Inflammatory macrophage treated with lipopolysaccharide for 4 hours (primary cell): ENCODE measurements around the gene LSM2.
"Not testable (repeated sequence)": the region's sequence is repeated elsewhere in the genome, so short reads cannot be mapped to it uniquely, and the experiment has no call there.

Source experiments
- DNase-seq: peaks from one replicate; pipeline ENCODE4 v3.0.0-alpha.2; 2020

LSM2 gene

DNA sequence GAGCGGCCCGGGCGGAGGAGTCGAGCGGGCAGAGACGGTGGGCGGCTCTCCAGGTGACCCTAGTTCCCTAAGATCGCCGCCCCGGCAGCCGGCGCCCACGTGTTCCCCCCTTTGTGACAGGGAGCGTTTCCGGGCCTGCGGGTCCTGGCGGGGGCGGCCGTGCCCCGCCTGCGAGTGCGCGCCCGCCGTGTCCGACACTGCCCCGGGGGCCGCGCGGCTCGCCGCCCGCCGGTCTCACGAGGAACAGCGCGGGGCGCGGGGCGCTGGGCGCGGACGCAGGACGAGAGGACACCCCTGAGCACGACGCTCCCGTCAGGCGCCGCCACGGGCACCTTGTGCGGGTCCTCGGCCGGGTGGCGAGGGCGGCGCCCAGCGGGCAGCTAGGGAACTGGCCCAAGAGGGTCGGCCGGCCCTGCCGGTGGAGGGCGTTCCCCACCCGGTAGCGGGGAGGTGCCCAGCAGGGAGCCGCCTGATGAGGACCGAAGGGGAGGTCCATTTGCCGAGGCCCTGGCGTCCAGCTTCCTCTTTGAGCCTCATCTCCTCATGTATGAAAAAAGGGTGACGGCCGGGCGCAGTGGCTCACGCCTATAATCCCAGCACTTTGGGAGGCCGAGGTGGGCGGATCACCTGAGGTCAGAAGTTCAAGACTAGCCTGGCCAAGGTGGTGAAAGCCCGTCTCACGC, 11.0 kb downstream of the LSM2 start, which contains the start of gene VARS1:
TSS of gene VARS1 (minus strand) at position 137 of the 683 bp plus-strand sequence. CDS start 535 bp downstream, outside the sequence.
- DNase-seq, result peak; percentile 98

DNA sequence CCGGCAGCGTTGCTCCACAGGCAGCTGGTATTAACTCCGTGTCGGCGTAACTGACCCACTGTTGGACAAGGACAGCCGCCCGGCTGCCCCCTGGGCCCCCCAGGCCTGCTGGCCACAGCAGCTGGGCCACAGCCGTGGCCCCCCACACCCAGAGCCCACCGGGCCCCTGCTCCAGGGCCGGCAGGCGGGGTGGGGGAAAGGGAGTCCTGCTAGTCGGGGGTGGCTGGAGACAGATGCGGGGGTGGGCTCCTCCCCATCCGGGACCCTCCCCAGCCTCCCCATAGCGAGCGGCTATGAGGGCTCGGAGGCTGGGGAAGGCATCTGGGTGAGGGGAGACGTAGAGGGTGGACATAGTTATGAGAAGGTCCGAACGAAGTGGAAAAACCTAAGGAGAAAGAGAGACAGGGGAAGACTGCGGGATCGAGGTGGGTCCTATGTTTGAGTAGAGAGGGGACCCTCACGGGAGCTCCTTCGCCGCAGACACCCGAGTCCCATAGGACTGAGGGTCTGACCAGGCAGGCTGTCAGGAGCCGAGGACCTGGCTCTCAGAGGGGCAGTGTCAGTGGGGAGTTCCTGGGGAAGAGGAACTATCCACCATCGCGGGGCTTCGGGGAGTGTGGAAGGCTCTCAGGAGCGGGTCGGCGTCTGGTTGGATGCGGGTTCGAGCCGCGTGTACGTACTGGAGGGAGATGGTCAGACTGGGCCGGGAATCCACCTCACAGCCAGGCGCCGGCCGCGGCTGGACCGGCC, 11.7 kb downstream of the LSM2 start:
- no peak for DNase-seq

DNA sequence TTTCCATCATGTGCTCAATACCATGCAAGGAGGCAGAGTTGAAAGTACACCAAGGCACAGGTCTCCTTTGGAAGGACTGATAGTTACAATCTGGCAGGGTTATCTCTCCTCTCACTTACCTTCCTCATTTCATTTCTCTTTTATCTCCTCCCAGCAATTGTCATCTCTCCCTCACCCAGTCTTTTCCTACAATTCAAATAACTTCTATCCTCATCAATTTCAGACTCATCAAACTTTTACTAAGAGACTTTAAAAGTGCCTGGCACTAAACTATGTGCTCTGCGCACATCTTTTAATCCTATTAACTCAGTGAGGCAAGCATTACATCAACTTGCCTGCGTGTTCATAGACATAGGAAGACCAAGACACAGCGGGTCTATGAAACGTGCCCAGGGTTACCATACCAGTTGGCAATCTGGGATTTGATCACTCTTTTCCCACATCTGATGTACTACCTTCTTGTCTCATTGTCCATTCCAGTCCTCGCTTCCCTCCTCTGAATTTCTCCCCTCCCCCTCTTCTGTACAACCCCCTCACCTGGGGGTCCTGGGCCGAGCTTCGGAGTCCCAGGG, 12.4 kb downstream of the LSM2 start:
- DNase-seq, result no peak

DNA sequence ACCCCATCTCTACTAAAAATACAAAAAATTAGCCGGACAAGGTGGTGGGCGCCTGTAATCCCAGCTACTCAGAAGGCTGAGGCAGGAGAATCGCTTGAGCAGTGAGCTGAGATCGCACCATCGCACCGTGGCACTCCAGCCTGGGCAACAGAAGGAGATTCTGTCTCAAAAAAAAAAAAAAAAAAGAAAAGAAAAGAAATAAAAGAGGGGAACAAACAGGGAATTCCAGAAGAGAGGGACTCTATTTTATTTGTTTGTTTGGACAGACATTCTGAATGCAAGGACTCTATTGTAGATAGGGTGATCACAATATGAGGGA, 12.9 kb downstream of the LSM2 start:
- not testable (repeated sequence) for DNase-seq

DNA sequence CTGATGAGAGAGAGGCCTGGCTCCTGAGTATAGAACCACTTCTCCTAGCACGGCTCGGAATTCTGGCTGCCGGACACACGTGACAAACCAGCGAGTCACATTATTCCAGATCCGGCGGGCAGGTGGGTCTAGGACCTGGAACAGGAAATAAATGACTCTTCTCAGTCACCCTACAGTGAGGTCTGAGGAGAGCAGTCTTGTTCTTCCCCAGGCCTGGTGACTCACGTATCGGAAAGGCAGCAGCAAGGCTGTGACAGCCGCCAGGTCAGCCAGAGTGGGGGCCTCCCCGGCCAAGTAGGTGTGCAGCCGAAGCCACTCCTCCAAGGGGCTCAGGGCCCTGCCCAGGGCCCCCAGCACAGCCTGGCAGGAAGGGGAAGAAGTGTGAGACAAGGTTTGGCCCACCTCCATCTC, 14.0 kb downstream of the LSM2 start:
- DNase-seq, result no peak

DNA sequence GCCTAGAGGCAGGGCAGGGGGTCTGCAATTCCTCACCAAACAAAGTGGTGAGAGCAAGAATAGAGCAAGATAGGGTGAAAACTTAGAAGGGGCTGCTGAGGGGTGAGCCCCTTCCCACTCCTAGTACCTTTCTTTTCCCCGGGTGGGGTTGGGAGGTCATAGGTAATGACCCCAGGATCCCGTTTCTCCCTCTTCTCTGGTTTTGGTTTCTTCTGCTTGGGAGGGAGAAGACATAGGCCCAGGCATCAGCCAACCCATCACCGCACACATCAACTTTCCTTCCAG, 14.7 kb downstream of the LSM2 start:
- no peak for DNase-seq

DNA sequence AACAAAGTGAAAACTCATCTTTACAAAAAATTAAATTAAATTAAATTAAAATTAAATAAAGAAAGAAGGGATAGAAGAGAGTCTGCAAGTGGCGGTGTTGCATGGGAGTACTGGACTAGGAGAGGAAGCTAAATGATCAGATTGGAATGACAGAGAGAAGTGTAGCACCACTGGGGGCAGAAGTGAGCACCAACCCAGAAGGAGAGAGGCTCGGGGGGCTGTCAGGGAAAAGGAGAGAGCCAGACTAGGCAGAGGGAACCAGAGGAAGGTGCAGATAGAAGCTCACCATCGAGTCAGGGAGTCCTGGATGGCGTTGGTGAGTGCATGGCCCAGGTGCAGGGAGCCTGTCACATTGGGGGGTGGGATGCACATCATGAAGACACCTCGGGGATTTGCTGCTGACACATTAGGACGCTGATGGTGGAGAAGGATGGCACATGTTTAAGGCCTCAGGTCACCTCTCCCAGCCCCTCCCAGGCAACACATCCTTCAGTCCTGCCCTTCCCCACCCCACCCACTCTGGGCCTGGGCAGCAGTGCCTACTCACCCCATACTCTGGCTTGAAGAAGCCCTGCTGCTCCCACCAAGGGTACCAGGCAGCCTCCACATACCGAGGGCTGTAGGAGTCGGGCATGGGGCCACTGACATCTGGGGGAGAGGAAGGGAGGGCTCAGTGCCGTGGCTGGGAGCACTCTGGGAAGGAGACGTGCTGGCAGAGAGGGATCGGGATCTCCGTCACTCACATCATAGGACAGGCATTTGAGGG, 15.3 kb downstream of the LSM2 start:
- peak; percentile 51 for DNase-seq

DNA sequence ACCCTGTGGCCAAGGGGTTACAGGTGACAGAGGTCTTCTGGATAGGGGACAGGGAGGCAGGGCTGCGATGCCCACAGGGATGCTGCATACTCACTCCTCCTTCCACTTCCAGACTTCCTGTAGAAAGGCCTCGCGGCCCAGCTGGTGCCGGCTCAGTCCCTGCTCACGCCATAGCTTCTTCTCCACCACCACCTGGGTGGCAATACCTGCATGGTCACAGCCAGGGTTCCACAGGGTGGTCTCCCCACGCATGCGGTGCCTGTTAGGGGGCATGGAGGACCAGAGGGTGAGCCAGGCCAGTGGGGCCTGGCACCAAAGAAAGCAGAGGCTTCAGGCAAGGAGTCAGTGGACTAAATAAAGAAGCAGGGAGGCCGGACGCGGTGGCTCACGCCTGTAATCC, 21.3 kb downstream of the LSM2 start:
- DNase-seq, result no peak

DNA sequence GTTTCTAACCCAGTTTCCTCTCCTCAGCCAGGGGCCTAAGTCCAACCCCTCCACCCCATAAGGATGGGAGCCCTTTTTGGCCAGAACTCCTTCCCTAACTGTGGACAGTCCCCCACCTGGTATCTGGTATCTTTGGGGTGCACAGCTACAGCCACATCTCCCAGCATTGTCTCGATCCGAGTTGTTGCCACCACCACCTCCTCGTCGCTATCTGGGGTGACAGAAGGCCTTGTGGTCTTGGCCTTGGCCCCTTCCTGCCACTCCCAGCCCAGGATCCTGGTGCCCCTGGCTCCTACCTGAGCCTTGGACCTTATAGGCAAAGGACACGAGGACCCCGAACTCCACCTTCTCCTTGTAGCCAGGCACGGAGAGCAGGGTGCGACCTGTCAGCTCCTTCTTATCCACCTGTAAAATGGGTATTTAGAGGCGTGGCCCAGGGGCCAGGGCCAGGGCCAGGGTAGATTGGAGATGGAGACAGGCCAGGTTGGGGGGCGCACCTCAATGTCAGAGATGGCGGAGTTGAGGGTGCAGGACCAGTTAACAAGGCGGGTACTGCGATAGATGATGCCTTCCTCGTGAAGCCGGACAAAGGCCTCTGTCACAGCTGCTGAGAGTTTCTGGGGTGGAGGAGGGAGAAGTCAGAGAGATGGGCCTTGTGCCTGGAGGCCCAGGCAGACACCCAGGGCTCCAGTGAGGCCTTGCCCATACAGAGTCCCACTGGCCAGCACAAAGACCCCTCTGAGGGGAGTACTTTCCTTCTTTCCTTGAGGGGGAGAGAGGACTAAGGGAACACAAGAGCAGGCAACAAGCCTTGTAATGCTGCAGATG, 22.5 kb downstream of the LSM2 start:
- no peak for DNase-seq

DNA sequence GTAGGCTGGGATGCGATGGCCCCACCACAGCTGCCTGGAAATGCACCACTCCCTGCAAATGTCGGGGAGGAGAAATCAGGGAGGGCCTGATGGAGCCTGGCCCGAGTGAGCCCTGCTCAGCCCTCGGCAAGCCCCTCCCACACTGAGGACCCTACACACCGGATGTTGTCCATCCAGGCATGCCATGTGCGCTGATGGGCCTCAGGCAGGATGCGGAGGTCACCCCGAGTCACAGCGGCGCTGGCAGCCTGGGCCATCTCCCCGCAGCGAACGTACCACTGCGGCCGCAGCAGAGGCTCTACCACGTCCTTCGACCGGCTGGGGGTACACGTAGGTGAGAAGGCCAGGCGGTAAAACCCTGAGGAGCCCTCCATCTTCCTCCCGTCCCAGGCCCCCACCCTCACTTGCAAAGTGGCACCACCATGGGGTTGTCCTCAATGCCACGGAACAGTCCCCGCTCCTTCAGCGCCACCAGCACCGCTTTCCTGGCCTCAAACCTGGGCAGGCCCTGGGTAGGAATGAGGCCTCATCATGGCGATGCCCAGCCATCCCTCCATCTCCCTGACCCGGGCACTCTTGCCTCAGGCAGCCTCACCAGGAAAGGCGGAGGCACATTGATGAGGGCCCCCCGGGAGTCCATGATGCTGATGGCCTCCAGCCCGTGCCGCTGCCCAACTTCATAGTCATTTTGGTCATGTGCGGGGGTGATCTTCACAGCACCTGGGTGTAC, 24.5 kb downstream of the LSM2 start:
- DNase-seq, result no peak

DNA sequence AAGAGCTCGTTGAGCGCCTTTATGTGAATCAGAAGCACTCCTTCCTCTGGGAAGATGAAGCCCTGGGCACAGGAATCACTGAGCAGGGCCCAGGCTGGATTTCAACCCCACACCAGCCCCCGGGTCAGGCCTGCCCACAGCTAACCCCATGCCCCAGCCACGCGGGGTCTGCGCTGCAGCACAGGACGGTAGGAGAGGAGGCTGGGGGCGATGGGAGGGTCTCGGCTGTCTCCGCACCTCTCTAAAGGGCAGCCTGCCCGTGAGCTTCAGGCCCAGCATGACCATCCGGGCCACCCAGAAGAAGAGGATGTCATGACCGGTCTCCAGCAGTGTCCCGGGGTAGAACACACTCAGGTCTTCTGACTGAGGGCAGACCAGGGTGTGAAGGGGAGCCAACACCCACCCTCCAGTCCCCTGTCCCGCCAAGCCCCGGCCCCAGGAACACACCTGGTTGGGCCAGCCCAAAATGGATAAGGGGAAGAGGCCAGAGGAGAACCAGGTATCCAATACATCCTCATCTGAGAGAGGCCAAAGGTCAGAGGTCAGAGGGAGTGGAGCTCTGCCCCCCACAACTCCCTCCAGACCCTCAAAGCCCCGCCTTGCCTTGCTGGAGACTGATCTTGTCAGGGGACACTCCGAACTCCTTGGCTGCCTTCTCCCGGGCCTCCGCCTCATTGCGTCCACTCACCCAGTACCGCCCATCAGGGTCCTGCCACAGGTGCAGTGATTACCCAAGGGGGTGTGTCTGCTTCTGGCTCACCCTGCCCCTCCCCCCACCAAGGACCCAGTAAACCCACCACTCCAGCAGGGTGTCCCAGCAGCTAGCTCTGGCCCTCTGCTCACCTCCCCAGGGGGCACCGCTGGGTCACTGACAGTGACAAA, 25.3 kb downstream of the LSM2 start:
- DNase-seq, result no peak

DNA sequence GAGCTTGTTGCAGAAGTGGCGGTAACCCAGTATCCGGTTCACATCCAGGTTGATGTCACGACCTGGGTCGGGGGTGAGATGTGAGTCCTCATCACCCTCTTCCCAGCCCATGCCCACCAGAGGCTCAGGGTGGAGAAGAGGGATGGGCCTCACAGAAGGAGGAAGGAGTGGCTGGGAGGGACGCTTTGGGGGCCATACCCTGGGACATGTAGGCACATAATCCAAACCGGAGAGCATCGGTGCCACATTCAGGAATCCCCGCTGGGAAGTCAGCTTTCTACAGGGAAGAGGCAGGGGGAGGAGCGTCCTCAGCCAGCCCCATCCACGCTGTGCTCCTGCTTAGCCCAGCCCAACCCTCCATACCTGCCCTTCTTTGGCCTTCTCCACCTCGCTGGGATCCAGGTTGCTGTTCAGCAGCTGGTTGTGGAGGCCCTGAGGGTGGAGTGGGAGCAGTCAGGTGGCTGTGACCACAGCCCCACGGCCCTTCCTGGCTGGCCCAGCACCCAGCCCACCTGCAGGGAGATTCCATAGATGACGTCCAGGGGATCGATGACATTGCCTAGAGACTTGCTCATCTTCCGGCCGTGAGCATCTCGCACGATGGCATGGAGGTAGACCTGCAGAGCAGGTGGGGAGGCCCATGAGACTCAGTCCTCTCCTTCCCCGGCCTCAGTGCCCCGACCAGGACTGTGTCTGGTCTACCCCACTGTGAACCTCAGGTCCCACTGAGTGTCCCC, 26.1 kb downstream of the LSM2 start:
- no peak for DNase-seq

DNA sequence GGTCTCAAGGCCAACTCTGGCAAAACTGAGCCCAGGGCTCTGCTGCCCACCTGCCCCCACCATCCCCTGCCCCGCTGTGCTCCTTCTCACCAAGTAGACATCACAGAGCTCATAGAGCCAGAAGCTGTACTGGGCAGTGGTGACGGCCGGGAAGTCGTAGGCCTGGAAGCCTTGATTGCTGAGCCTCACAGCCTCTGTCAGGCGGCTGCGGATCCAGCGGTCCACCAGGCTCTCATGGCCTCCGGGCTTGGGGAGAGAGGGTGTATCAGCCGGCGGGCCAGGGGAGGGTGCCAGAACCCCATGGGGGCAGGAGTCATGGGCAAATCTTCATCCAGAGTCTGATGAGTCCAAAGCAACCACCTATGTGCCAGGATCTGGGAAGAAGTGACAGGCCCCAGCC, 26.9 kb downstream of the LSM2 start:
- no peak for DNase-seq

DNA sequence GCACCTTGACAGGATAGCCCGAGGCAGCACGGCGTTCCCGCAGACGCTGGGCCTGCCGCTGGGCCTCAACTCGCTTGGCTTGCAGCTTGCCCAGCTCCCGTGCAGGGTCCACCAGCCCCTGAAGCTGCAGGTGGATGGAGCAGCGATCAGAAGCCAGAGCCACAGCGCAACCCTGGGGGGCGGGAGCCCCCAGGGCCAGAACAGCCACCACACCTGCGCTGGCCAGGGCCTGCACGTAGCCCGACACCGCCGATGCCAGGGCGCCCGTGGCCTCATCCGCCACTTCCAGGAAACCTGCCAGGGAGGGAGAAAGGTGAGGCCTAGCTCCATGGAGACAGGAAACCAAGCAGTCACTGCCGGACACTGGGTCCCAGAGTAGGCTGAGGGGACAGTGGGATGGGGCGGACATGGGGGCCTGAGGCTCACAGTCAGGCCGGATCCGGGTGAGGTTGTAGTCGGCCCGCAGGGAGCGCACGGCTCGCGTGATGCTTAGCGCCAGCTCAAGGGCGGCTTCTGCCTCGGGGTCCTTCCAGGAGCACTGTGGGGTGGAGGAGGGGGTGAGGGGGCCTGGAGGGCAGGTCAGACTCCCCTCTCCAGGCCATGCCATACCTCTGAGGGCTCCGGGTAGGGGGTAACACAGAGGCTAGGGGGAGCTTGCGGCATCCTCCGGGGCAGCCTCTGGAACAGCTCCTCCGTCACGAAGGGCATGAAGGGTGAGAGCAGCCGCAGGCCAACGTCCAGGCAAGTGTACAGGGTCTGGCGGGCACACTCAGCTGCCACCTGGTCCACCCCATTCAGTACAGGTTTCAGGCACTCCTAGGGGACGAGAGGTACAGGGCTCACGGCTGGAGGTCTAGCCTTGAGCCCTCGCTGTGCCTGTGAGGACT, 27.5 kb downstream of the LSM2 start:
- no peak for DNase-seq

DNA sequence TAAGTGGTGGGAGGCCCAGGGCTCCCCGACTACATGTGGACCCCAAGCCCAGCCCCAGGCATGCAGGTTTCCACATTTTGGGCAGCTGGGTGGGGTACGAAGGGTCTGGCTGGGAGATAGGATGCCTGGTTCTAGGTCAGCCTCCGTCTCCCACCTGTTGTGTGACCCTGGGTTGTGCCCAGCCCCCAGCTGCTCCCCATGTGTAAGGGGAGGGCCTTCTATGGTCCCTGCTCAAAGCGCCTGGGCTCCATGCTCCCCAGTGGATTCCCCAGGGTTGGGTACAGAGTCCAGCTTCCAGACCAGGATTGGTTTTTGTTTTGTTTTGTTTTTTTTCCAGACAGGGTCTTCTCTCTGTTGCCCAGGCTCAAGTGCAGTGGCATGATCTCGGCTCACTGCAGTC, 28.6 kb downstream of the LSM2 start:
- no peak for DNase-seq

DNA sequence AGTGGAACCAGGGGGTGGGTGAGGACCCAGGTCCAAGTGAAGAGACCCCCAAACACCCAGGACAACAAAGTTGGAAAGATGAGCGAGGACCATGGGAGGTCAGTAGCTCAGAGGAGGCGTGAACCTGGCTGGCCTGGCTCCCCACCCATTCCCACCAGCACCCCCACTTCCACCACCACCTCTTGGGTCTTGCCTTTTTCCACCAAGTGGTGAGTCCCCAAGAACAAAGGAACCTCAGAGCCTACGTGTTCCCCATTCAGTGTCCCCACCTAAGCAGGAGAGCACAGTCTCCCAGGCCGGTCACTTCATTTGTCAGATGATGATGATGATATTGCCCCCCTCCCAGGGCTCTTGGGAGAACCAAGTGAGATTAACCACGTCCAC, 29.1 kb downstream of the LSM2 start:
- DNase-seq, result no peak

DNA sequence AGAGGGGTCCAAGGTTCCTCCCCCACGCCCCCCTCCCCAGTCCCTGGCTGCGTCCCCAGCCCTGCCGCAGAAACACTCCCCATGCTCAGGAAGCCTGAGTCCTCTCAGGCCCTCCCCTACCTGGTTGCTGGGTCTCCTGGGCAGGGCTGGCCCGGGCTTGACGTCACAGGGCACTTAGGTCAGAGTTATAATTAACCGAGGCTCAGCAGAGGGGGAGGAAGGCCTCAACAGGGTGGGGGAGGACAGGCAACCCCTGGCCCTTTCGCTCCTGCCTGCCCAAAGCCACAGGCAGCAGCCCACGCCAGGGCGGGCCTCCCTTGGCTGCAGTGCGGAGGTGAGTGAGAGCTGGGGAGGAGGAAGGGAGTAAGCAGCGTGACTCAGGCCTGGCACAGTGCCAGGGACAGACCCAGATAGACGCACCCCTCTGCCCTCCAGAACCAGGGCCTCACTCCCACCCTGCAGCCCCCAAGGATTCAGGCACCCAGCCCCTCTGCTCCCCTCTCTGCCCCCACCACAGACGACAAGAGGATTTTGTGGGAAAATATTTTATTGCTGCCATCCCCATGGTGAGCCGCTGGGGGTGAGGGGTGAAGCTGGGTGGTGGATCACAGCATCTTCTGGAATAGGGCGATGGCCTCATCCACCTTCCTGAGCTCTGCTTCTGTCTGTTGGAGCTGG, 29.6 kb downstream of the LSM2 start, which contains the start of gene VWA7:
TSS of gene VWA7 (minus strand) at position 340 of the 678 bp plus-strand sequence. CDS start 549 bp downstream, outside the sequence.
- DNase-seq, result peak; percentile 90

DNA sequence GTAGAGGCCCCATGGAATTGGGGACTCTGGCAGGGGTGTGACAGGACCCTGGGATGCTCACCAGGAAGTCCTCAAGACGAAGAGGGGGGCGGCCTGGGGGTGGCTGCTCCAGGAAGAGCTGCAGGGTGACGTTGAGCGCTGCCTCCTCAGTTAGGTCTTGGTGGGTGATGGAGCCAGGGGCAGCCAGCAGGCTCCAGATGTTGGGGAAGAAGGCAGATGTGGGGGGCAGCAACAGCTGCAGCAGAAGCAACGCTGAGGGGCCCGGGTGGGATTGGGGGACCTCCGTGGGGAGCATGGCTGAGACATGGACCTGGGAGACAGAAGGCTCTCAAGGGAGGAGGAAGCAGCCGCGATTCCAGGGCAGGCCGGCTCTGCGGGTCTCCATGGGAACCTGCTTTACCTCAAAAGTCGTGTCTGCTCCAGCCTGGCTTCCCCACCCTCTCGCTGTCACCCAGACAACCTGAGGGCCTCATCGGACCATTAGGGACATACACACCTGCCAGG, 30.2 kb downstream of the LSM2 start:
- DNase-seq, result no peak
